Right ventricle myocardium superior (tissue), 1 donor: Measurements from ENCODE around the gene KATNAL1. TPM values are rescaled to one million over a fixed set of nuclear protein-coding genes. Genes with fewer than 3 reads are reported as not detected.
"Not testable (repeated sequence)": the region's sequence is repeated elsewhere in the genome, so short reads cannot be mapped to it uniquely, and the experiment has no call there.

Source experiments
- ATAC-seq: fragments of 200-7000 bp; cut with Tn5 transposase; one replicate; pipeline ENCODE4 v1.9.1; 2020; ENCODE audit warnings: mild to moderate bottlenecking; ENCODE audit not compliant: poor library complexity
- DNase-seq: peaks from one replicate; pipeline ENCODE4 v3.0.0-alpha.2; 2020
- intact Hi-C: fragments of 100-400 bp; cut with DNase I; formaldehyde crosslinking; loops from one replicate; pipeline ENCODE4 v1.11.2; 2022
- total RNA-seq: library from RNA; stranded (reverse); fragmentation: NEBNext Ultra II Directional; extraction: Animal tissue kit (Norgen Biotek cat#: 25700); gene quantifications from one replicate; pipeline ENCODE4 v1.2.1, GENCODE V29; 2021
- donor health status: DM: no; HTN: yes; CAD: no; lungs with severe emphysema.

Gene KATNAL1
- total RNA-seq, 1 donor from 2014 or later: 37.8 TPM

GRCh38 chr13:30305456-30305970 lies 1.8 kb downstream of the KATNAL1 start:
- DNase-seq (no peak), ATAC-seq (no peak)
- intact Hi-C loops: no loop called here

- intact Hi-C loops: no loop called here
- no peak for ATAC-seq
- DNase-seq: no peak
Measured at GRCh38 chr13:30303269-30303668, 4.1 kb downstream of the KATNAL1 start.

GRCh38 chr13:30301827-30302226 lies 5.5 kb downstream of the KATNAL1 start:
- no peak for DNase-seq
- intact Hi-C loops: no loop called here
- ATAC-seq: no peak

- ATAC-seq (no peak), DNase-seq (no peak)
- intact Hi-C loops: no loop called here
Measured at GRCh38 chr13:30300596-30300995, 6.8 kb downstream of the KATNAL1 start.

- ATAC-seq: no peak
- intact Hi-C loops: no loop called here
- no peak for DNase-seq
Measured at GRCh38 chr13:30299786-30300185, 7.6 kb downstream of the KATNAL1 start.

- ATAC-seq: no peak
- no peak for DNase-seq
- intact Hi-C loops: no loop called here
Measured at GRCh38 chr13:30295116-30295515, 12.2 kb downstream of the KATNAL1 start.

GRCh38 chr13:30294004-30294403 lies 13.3 kb downstream of the KATNAL1 start:
- no peak for DNase-seq
- intact Hi-C loops: no loop called here
- ATAC-seq: no peak

GRCh38 chr13:30292325-30292724 lies 15.0 kb downstream of the KATNAL1 start:
- DNase-seq: no peak
- no peak for ATAC-seq
- intact Hi-C loops: no loop called here

DNA sequence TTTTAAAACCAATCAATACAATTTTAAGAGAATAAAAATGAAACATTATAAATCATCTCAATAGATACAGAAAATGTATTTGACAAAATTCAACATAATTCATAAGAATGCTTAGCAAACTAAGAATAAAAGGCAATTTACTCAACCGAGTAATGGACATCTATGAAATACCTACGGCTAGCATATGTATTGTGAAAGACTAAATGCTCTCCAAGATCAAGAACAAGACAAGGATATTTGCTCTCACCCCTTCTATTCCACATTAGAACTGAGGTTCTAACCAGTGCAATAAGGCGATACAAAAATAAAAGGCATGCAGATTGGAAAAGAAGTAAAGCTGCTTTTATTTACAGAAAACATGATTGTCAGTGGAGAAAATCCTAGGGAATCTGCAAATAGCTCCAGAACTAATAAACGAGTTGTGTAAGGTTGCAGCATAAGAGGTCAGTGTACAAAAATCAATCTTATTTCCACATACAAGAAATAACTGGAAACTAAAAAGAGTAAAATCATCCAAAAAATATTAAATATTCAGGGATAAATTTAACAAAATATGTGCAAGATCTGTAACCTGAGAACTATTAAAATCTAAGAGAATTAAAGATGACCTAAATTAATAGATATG lies 16.4 kb downstream of the KATNAL1 start:
- ATAC-seq (no peak), DNase-seq (no peak)
- intact Hi-C loops: no loop called here

- intact Hi-C loops: no loop called here
- DNase-seq: no peak
- no peak for ATAC-seq
Measured at GRCh38 chr13:30289533-30289932, 17.8 kb downstream of the KATNAL1 start.

- ATAC-seq, intact Hi-C loops: not testable (repeated sequence)
- peak; percentile 16 for DNase-seq
Measured at GRCh38 chr13:30286059-30286458, 21.3 kb downstream of the KATNAL1 start.

- DNase-seq: no peak
- no peak for ATAC-seq
- intact Hi-C loops: no loop called here
Measured at GRCh38 chr13:30276178-30276577, 31.2 kb downstream of the KATNAL1 start.

DNA sequence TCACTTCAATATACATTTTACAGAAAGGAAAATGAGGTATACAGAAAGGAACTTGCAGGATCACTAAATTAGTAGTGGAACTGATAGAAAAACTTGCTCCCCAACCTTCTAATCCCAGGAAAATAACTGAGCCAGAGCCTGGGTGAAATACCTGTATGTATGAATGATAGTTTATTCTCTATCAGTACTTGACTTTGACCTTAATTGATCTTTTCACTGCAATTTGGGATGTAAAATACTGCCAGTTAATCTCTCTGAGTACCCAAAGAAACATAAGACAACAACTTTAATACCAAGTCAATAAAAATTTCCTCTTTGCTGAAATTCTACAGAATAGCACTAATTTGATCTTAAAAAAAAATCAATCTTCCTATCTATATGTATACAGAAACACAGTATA lies 33.3 kb downstream of the KATNAL1 start:
- DNase-seq: no peak
- intact Hi-C loops: no loop called here

GRCh38 chr13:30270035-30270434 lies 37.3 kb downstream of the KATNAL1 start:
- intact Hi-C loops, ATAC-seq: not testable (repeated sequence)

More for the DNA sequence above, 33.3 kb downstream of the KATNAL1 start:
- no peak for ATAC-seq

GRCh38 chr13:30268673-30269072 lies 38.7 kb downstream of the KATNAL1 start:
- ATAC-seq: no peak
- intact Hi-C loops: no loop called here
- DNase-seq: no peak

More at GRCh38 chr13:30270035-30270434, 37.3 kb downstream of the KATNAL1 start:
- not testable (repeated sequence) for DNase-seq

- intact Hi-C loops: no loop called here
- no peak for ATAC-seq
- no peak for DNase-seq
Measured at GRCh38 chr13:30266756-30267155, 40.6 kb downstream of the KATNAL1 start.

DNA sequence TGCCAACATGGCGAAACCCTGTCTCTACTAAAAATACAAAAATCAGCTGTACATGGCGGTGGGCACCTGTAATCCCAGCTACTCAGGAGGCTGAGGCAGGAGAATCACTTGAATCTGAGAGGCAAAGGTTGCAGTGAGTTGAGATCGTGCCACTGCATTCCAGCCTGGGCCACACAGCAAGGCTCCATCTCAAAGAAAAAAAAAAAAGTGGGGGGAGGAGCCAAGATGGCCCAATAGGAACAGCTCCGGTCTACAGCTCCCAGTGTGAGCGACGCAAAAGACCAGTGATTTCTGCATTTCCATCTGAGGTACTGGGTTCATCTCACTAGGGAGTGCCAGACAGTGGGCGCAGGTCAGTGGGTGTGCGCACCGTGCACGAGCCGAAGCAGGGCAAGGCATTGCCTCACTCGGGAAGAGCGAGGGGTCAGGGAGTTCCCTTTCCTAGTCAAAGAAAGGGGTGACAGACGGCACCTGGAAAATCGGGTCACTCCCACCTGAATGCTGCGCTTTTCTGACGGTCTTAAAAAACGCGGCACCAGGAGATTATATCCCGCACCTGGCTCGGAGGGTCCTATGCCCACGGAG lies 48.1 kb downstream of the KATNAL1 start:
- ATAC-seq, intact Hi-C loops, DNase-seq: not testable (repeated sequence)

DNA sequence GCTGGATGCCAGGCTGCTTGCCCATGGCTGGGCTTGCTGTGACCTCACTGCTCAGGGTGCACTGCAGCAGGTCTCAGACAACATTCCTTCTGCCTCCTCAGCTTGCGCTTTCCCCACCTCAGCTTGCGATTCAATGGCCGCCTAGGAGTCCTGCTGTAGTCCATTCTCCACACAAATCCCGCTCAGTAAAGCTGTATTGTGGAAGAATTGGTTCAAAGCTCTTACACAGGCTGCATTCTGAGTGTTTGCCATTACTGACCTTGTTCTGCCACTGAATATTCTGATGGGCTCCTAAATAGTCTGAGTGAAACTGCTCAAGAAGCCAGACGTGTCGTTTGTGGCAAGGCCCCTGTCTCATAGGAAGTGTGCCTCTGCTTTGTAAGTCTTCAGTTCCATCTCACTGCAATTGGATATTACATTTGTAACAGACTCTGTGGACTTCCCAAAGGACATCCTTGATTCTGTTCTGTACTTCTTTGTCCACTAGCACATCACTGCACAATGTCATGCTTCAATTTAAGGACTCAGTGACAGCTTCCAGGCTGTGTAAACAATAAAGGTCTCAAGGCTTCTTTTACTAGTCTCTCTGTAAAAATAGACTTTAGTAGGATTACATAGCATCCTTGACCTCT lies 49.8 kb downstream of the KATNAL1 start:
- ATAC-seq (peak; percentile 80), DNase-seq (peak; percentile 40)
- intact Hi-C loops: no loop called here

DNA sequence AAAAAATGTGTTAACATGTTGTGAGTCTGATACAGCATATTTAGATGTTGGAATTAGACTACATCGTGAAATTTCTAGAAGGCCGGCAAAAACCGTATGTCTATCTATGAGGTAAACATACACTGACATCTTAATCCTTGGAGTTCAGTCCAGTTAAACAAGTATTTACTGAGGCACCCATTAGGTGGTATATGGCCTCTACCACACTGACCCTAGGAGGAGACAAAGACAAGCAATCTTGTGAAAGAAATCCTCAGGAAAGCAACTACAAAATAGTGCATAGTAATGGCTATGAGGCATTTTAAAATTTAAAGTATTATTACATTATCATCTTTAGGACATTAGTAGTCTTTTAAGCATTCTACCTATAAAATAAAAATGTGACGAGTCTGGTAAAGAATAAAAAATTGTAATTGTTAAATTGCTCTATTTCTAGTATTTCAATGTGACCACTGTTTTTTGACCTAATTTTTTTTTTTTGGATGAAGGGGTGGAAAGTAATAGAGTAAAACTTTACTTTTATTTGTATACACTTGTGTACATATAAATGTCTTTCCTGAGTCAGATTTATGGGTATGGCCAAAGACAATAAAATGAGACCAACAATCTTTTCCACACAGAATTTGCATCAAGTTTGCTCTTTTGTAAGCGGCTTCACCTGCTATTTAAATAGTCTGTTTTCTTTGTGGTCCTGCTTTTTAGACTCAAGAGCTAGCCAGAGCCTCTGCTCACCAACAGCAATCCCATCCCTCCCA lies 50.5 kb downstream of the KATNAL1 start:
- intact Hi-C loops: no loop called here
- ATAC-seq (peak; percentile 63), DNase-seq (no peak)
